ENCODE data around the gene PPP1R14D. TPM values are rescaled to one million over a fixed set of nuclear protein-coding genes. Genes with fewer than 3 reads are reported as not detected.

Gene PPP1R14D
- total and polyA plus RNA-seq, 2 donors (not counting 3 experiments of a cell fraction or from before 2014, with no cell fraction given) = not detected

DNA sequence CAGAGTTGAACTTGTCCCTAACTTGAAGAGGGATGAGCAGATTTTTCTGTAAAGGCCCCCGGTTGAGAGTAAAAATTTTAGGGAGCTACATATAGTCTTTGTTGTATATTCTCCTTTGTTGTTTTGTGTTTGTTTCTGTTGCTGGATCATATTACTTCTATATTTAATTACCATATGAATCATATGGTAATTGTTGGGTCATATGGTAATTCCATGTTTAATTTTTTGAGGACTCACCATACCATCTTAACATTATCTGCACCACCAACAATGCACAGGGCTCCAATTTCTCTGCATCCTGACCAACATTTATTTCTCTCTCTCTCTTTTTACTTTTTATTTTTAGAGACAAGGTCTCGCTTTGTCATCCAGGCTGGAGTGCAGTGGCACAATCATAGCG, 29.0 kb downstream of the PPP1R14D start:
- no peak overlapping the region for H3K9ac ChIP-seq (replicated peaks; ENCODE audit: extremely low read depth, insufficient read depth, low read length)
- H3K27me3 ChIP-seq (ENCODE audit: control insufficient read depth in 2 of 2, insufficient read depth in 2 of 2, low read length in 2 of 2) = no peaks in the 10 kb centered on the region
- H3K9me1 ChIP-seq (replicated peaks; ENCODE audit: control insufficient read depth, extremely low read depth, insufficient read depth, low read length) = no peaks in the 10 kb centered on the region
- ChIA-PET POLR2A (no interaction called here), CTCF (no interaction called here)
- H3K36me3 ChIP-seq (ENCODE audit: control insufficient read depth in 2 of 2, extremely low read depth in 1 of 2, insufficient read depth in 2 of 2, low read length in 2 of 2) = peaks cover 0 to 2% of the 10 kb centered on the region in 2 experiments
- no peak overlapping the region for H3K4me3 ChIP-seq (replicated peaks in 1 of 3; ENCODE audit: insufficient read depth in 1 of 3, low read depth in 1 of 3, low read length in 3 of 3)
- no TSS peak for BruUV-seq (replicated peaks)
- dilution Hi-C loops (cut with MboI; ENCODE audit: extremely low pct_ligation_motif_present, low sequenced_read_pairs) = no loop called here
- TF ChIP-seq POLR2A (IDR thresholded peaks at IDR 0.05; ENCODE audit: low read depth, low read length) (no peak), GATA2 (IDR thresholded peaks at IDR 0.05; ENCODE audit: insufficient read depth, insufficient read length, low read depth, low read length) (no peak), JUN (IDR thresholded peaks at IDR 0.05; ENCODE audit: borderline replicate concordance, insufficient read depth, insufficient read length, low read depth) (no peak), POLR2AphosphoS5 (IDR thresholded peaks at IDR 0.05; ENCODE audit: insufficient read depth, low read depth, low read length) (no peak), FOS (IDR thresholded peaks at IDR 0.05; ENCODE audit: borderline replicate concordance, insufficient read depth, low read length) (no peak), MYC (IDR thresholded peaks at IDR 0.05; ENCODE audit: low read depth, low read length) (no peak), EZH2 (IDR thresholded peaks at IDR 0.05; ENCODE audit: borderline replicate concordance, low read depth, low read length, severe bottlenecking) (no peak)
- TF ChIP-seq, protein P1, sequence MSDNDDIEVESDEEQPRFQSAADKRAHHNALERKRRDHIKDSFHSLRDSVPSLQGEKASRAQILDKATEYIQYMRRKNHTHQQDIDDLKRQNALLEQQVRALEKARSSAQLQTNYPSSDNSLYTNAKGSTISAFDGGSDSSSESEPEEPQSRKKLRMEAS (IDR thresholded peaks at IDR 0.05; ENCODE audit: insufficient read depth, insufficient read length) = no peak
- TF ChIP-seq, protein P2, sequence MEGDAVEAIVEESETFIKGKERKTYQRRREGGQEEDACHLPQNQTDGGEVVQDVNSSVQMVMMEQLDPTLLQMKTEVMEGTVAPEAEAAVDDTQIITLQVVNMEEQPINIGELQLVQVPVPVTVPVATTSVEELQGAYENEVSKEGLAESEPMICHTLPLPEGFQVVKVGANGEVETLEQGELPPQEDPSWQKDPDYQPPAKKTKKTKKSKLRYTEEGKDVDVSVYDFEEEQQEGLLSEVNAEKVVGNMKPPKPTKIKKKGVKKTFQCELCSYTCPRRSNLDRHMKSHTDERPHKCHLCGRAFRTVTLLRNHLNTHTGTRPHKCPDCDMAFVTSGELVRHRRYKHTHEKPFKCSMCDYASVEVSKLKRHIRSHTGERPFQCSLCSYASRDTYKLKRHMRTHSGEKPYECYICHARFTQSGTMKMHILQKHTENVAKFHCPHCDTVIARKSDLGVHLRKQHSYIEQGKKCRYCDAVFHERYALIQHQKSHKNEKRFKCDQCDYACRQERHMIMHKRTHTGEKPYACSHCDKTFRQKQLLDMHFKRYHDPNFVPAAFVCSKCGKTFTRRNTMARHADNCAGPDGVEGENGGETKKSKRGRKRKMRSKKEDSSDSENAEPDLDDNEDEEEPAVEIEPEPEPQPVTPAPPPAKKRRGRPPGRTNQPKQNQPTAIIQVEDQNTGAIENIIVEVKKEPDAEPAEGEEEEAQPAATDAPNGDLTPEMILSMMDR (IDR thresholded peaks at IDR 0.05; ENCODE audit: extremely low read depth in 1 of 2, insufficient read depth in 1 of 2, low read depth in 1 of 2, low read length in 2 of 2) = no peak
- no peaks in the 10 kb centered on the region for H3K9me3 ChIP-seq (replicated peaks; ENCODE audit: control insufficient read depth, insufficient read depth, low read length)
- no peaks in the 10 kb centered on the region for H4K20me1 ChIP-seq (replicated peaks; ENCODE audit: control insufficient read depth, extremely low read depth, insufficient read depth, low read length)
- FAIRE-seq (no peak), DNase-seq (ENCODE audit: low read depth, low spot score) (no peak)
- H3K27ac ChIP-seq (ENCODE audit: insufficient read depth, low read depth, low read length) = no peak overlapping the region
- H2AFZ ChIP-seq (ENCODE audit: low read depth, low read length) = no peak overlapping the region
- H3K79me2 ChIP-seq (ENCODE audit: control insufficient read depth, insufficient read depth, low read length) = peaks cover 33% of the 10 kb centered on the region
- H3K4me1 ChIP-seq (ENCODE audit: control insufficient read depth, extremely low read depth, insufficient read depth, low read length) = peaks cover 25% of the 10 kb centered on the region
- intact Hi-C loops (cut with micrococcal nuclease) = no loop called here
- H3K4me2 ChIP-seq (ENCODE audit: insufficient read depth, low read length) = no peak overlapping the region

All from endothelial cell of umbilical vein (primary cell).